Central memory CD4-positive, alpha-beta T cell (primary cell): ENCODE results near the gene KDF1.
A peak's percentile ranks its signal among the peaks of the same experiment; 100 is the strongest.

Experiments used
- DNase-seq: peaks from one replicate; pipeline ENCODE4 v3.0.0; 2022

KDF1 gene

DNA sequence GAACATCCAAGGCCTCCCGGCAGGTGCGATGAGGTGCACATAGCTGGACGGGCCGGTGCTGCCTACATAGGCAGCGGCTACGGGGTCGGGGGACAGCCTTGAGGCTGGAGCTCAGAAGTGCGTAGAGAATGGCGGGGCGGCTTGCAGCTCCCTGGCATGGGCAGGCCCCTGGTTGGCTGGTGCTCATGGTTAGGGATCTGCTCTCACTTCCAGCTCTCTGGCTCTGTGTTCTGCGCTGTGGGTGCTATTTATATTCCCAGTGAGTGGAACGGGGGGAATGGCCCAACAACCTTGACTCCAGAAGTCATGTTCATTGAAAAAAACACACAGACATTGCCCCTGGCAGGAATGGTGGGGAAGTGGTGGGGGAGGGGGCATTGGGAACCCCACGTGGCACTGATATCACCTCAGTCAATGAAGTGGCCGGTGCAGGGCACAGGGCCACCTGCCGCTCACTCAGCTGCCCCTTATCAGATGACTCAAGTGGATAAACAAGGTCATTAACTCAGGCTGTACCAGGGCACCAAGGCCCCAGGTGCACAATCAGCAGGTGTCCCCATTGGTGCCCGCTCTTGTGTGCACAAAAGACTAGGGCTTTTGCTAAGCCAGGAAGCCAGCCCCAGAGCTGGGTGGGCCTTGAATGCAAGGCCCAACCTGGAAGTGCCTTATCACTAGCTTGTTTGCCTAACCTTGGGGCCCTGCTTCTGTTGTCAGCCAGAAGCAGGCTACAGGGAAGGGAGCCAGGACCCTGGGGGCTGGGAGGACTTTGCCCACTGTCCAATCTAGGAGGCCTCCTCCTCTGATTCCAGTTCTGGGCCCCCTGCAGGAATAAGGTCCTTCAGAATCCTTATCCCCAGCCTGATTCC, 46.3 kb downstream of the KDF1 start, which contains the start of gene NR0B2:
NR0B2 (minus strand) TSS at position 222 of the 866 bp plus-strand sequence; CDS start at position 187, 35 bp downstream.
- no peak for DNase-seq

DNA sequence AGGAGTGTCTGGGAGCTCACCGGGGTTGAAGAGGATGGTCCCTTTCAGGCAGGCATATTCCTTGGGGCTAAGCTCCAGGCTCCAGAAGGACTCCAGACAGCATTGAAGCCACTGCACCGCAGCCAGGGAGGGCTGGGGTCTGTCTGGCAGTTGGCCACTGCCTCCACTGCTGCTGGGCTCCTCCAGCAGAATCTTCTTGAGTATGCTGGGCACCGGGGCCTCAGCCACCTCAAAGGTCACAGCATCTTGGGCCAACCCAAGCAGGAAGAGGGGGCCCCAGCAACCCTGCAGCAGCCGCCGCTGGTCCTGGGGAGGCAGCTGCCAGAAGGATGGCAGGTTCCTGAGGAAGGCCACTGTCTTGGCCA, 46.9 kb downstream of the KDF1 start:
- DNase-seq, result no peak

- DNase-seq, result no peak
Measured at GRCh38 chr1:26912147-26912490, 48.1 kb downstream of the KDF1 start.

- no peak for DNase-seq
Measured at GRCh38 chr1:26911399-26912146, 48.7 kb downstream of the KDF1 start.

GRCh38 chr1:26910343-26911160, 49.7 kb downstream of the KDF1 start:
- DNase-seq, result no peak

GRCh38 chr1:26909951-26910342, 50.3 kb downstream of the KDF1 start:
- DNase-seq, result no peak

GRCh38 chr1:26907071-26907917, 53.0 kb downstream of the KDF1 start:
- DNase-seq, result no peak

DNA sequence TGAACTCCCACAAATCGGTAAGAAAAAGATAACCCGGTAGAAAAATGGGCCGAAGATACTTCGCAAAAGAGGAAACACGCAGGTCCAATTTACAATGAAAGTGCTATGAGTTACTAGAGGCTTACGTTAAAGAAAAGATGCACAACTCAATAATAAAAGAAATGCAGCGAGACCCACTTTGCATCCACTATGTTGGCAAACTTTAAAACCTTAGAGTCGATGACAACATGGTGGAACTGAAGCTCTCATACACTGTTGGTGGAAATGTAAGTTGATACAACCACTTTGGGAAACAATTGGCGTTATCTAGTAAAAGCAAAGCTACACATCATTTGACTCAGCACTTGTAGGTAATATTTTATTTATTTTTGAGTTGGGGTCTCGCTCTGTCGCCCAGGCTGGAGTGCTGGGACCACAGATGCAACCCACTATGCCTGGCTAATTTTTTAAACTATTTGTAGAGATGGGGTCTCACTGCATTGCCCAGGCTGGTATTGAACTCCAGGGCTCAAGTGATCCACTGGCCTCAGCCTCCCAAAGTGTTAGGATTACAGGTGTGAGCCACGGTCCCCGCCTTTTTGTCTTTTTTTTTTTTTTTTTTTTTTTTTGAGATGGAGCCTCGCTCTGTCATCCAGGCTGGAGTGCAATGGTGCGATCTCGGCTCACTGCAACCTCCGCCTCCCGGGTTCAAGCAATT, 59.3 kb downstream of the KDF1 start:
- no peak for DNase-seq

DNA sequence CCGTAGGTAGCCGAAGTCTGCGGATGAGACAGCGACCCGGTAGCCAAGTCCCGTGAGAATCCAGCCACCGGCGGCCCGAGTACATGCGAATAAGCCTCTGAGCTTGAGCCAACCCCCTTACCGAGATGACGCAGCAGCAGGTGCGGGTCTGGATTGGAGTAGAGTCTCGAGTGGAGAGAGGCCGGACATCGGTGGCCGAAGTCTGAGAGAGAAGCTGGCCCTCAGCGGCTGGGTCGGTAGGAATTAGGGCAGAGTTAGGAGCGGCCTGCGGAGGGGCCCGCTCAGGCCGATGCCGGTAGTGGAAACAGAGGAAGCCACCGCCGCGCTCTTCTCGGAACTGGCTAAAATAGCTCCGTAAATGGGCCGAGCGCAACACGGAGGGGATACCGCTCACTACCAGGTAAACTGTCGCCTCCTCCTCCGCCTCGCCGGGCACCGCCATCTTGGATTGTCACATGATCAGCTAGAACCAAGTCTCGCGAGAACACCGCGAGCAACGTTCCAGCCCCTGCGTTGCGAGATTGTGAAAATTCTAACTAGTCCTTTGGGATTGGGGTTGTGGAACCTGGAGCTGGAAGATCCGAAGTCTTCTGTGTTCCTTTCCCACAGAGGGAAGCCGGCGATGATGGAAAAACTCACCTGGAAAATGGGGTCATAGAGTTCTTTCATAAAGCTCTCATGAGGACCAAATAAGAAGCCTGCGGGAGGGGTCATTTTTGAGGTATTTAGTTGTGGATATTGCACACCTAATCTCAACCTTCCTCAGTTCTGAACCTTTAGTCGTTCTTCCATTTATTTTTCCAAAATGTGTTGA, 60.1 kb downstream of the KDF1 start, which contains the start of gene GPATCH3:
GPATCH3 (minus strand) TSS at position 467 of the 814 bp plus-strand sequence; CDS start at position 442, 25 bp downstream.
- DNase-seq, result peak; percentile 84
